Heart left ventricle (tissue), 16 donors: Measurements from ENCODE around the gene ABR. TPM values are rescaled to one million over a fixed set of nuclear protein-coding genes. Genes with fewer than 3 reads are reported as not detected.

Source experiments
- ATAC-seq, 4 donors: fragments of 200-7000 bp; cut with Tn5 transposase; one replicate each; pipeline ENCODE4 v1.9.1; 2020 to 2022; ENCODE audit warnings: moderate library complexity in 4 of 4, mild to moderate bottlenecking in 3 of 4, moderate number of reproducible peaks in 1 of 4
- DNase-seq, 5 donors: peaks; one replicate each; pipeline ENCODE4 v3.0.0-alpha.2; 2020
- H3K27ac ChIP-seq, 12 donors: fragments of 200-600 bp; sonication (generic) in 4 of 12; one replicate each; pipeline versions ENCODE4 v1.5.0 to v1.8.0; 2016 to 2022; ENCODE audit warnings: mild to moderate bottlenecking in 2 of 12
- H3K27me3 ChIP-seq, 9 donors: fragments of 200-600 bp; sonication (generic) in 2 of 9; one replicate each; pipeline versions ENCODE4 v1.5.1 to v1.8.0; 2016 to 2022; ENCODE audit warnings: mild to moderate bottlenecking in 3 of 9
- H3K36me3 ChIP-seq, 9 donors: fragments of 200-600 bp; sonication (generic) in 2 of 9; one replicate each; pipeline versions ENCODE4 v1.5.0 to v1.8.0; 2018 to 2022; ENCODE audit warnings: mild to moderate bottlenecking in 2 of 9
- H3K4me1 ChIP-seq, 12 donors: fragments of 200-600 bp; sonication (generic) in 4 of 12; one replicate each; pipeline versions ENCODE4 v1.5.0 to v1.8.0; 2016 to 2022; ENCODE audit warnings: mild to moderate bottlenecking in 3 of 12
- H3K4me3 ChIP-seq, 12 donors: fragments of 200-600 bp; sonication (generic) in 4 of 12; one replicate each; pipeline versions ENCODE4 v1.5.0 to v1.8.0; 2017 to 2022; ENCODE audit warnings: mild to moderate bottlenecking in 9 of 12, moderate library complexity in 4 of 12
- H3K9me3 ChIP-seq, 12 donors: fragments of 200-600 bp; sonication (generic) in 4 of 12; one replicate each; pipeline versions ENCODE4 v1.5.0 to v1.8.0; 2016 to 2022; ENCODE audit warnings: mild to moderate bottlenecking in 1 of 12
- CTCF ChIP-seq, 12 donors: fragments of 200-600 bp; sonication (generic) in 4 of 12; IDR thresholded peaks; one replicate each; pipeline versions ENCODE4 v1.5.0 to v1.8.0; 2018 to 2022; ENCODE audit warnings: antibody characterized with exemption in 12 of 12, mild to moderate bottlenecking in 5 of 12
- POLR2A ChIP-seq, 2 donors: fragments of 450-650 bp; IDR thresholded peaks; one replicate each; pipeline ENCODE4 v1.6.1; 2017; ENCODE audit warnings: antibody characterized with exemption in 2 of 2, mild to moderate bottlenecking in 2 of 2, moderate library complexity in 2 of 2
- WGBS, 4 donors: extraction: QIAGEN DNeasy Blood & Tissue Kit in 2 of 4; methylation state at CpG; one replicate each; pipeline versions ENCODE4 v1.1.5 to v1.1.7; 2013 to 2018; 5-methylcytosine and 5-hydroxymethylcytosine counted together
- intact Hi-C, 10 donors: fragments of 100-400 bp; cut with DNase I; formaldehyde crosslinking; loops; one replicate each; pipeline versions ENCODE4 v1.11.1 to v1.14.2; 2022
- polyA plus RNA-seq, 2 donors: library from polyadenylated mRNA; stranded (reverse); fragments of 200-250 nt; gene quantifications; one replicate each; pipeline ENCODE4 v1.2.3, GENCODE V29; 2013
- total RNA-seq, 9 donors: library from RNA; depleted of rRNA in 2 of 9; stranded (reverse); fragments of >200 nt in 2 of 9; fragmentation: NEBNext Ultra II Directional in 3 of 9; extraction: Animal tissue kit (Norgen Biotek cat#: 25700) in 3 of 9; gene quantifications; one replicate each; pipeline versions ENCODE4 v1.1.0 to v1.2.4, GENCODE V29; 2016 to 2023
- donor health status: ischemic (EF 13 %, LVEDD 7.1; RV severe dilation, severe dysfunction).
- donor health status: healthy with polysubstance abuse.
- donor health status: DM: no; HTN: yes; CAD: no.
- donor health status: DM: no; HTN: no; CAD: no.
- donor health status: ischemic (EF 25% LVEDD 6.9; RV normal size, moderate dysfunction).
- donor health status: ischemic (EF 25% LVEDD 5.7; RV mildly dilated, moderate dysfunction).
- donor health status: healthy.
- donor health status: DM: yes; HTN: yes; CAD: no.
- donor health status: ischemic (EF 35%, LVEDD 5.7; RV mildly dilated, moderate dysfunction).
- donor health status: nonischemic (EF 11% LVEDD 7.7; RV severe dilation, severe dysfunction).
- donor health status: DM: yes; HTN: yes; CAD: no.
- donor health status: PGD.
- donor health status: ischemic (EF 29% LVEDD 5.4; RV normal size, mild dysfunction).
- donor health status: nonischemic (EF 23%, LVEDD 6.1; RV moderate dilation, normal function).

ABR gene
- total and polyA plus RNA-seq, 11 donors, result 64.5 to 171 (median 149) TPM

DNA sequence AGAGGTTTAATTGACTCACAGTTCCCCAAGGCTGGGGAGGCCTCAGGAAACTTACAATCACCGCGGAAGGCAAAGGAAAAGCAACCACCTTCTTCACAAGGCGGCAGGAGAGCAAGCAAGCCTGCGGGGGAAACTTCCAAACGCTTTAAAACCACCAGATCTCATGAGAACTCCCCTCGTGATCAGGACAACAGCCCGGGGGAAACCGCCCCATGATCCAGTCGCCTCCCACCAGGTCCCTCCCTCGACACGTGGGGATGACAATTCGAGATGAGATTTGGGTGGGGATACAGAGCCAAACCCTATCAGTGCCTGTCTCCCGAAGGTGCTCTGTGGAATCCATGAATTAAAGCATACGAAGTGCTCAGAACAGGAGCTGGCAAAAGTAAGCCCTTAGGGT is 43.9 kb upstream of the ABR start:
- Histone ChIP-seq H3K9me3 (no peaks in the 10 kb centered on the region), H3K4me3 (no peak overlapping the region), H3K4me1 (peaks cover 0 to 18% (median 6%) of the 10 kb centered on the region in 12 donors), H3K27me3 (peaks cover 0 to 18% (median 6%) of the 10 kb centered on the region in 9 donors), H3K36me3 (no peaks in the 10 kb centered on the region), H3K27ac (no peak overlapping the region)
- TF ChIP-seq POLR2A (IDR thresholded peaks at IDR 0.05) (no peak), CTCF (IDR thresholded peaks at IDR 0.05) (no peak)
- DNase-seq (no peak), ATAC-seq (no peak)
- 76 to 79% (median 78%) methylated on average over 14 of the region's 14 CpGs for WGBS, 4 donors
- intact Hi-C loops, result no loop called here

- TF ChIP-seq POLR2A (IDR thresholded peaks at IDR 0.05) (no peak), CTCF (IDR thresholded peaks at IDR 0.05) (no peak)
- ATAC-seq (no peak), DNase-seq (no peak)
- peaks cover 0 to 5% (median 0%) of the 10 kb centered on the region in 12 donors for H3K4me1 ChIP-seq
- H3K9me3 ChIP-seq, result no peaks in the 10 kb centered on the region
- WGBS, 4 donors, result 91 to 96% (median 95%) methylated on average over 8 of the region's 8 CpGs
- intact Hi-C loops, result no loop called here
- H3K36me3 ChIP-seq, result no peaks in the 10 kb centered on the region
- no peak overlapping the region for H3K27ac ChIP-seq
- H3K27me3 ChIP-seq, result peaks cover 0 to 6% (median 0%) of the 10 kb centered on the region in 9 donors
- no peak overlapping the region for H3K4me3 ChIP-seq
Observed at GRCh38 chr17:1222321-1222720, 42.5 kb upstream of the ABR start.

- Histone ChIP-seq H3K4me3 (no peak overlapping the region), H3K27ac (no peak overlapping the region), H3K4me1 (no peaks in the 10 kb centered on the region), H3K9me3 (no peaks in the 10 kb centered on the region), H3K27me3 (no peaks in the 10 kb centered on the region), H3K36me3 (no peaks in the 10 kb centered on the region)
- DNase-seq (no peak), ATAC-seq (no peak)
- intact Hi-C loops, result no loop called here
- 77 to 91% (median 85%) methylated on average over 7 of the region's 7 CpGs for WGBS, 4 donors
- TF ChIP-seq POLR2A (IDR thresholded peaks at IDR 0.05) (no peak), CTCF (IDR thresholded peaks at IDR 0.05) (no peak)
Observed at GRCh38 chr17:1221209-1221608, 41.4 kb upstream of the ABR start.

DNA sequence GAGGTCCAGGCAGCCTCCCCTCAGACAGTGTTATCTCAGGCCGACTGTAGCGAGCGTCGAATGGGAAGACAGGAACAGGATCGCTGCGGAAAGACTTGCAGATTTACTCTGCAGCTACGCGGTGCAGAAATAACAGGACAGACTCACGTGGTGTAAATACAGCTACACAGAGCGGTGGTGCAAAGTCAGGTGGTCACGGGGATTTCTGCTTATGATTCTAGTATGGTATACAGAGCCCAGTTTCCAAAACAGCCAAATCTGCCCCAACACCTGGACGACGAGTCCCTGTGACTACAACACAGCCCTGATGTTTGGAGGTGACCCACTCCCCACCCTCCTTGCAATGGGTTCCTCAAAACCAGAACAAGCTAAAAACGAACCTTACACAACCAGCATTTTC is 40.6 kb upstream of the ABR start:
- no peaks in the 10 kb centered on the region for H3K4me1 ChIP-seq
- intact Hi-C loops, result no loop called here
- DNase-seq (peak in 1 of 5 donors; percentile 3), ATAC-seq (no peak)
- no peak overlapping the region for H3K4me3 ChIP-seq
- no peaks in the 10 kb centered on the region for H3K9me3 ChIP-seq
- H3K36me3 ChIP-seq, result no peaks in the 10 kb centered on the region
- H3K27me3 ChIP-seq, result no peaks in the 10 kb centered on the region
- WGBS, 4 donors, result 68 to 72% (median 71%) methylated on average over 14 of the region's 14 CpGs
- H3K27ac ChIP-seq, result no peak overlapping the region
- no peak for TF ChIP-seq POLR2A (IDR thresholded peaks at IDR 0.05)

GRCh38 chr17:1217089-1217385 is 37.3 kb upstream of the ABR start:
- intact Hi-C loops, result no loop called here
- H3K4me3 ChIP-seq, result no peak overlapping the region
- ATAC-seq (no peak), DNase-seq (no peak)
- H3K4me1 ChIP-seq, result peaks cover 0 to 10% (median 0%) of the 10 kb centered on the region in 12 donors
- 81 to 88% (median 82%) methylated on average over 12 of the region's 12 CpGs for WGBS, 4 donors
- no peak for TF ChIP-seq CTCF (IDR thresholded peaks at IDR 0.05)
- no peak for TF ChIP-seq POLR2A (IDR thresholded peaks at IDR 0.05)
- H3K27me3 ChIP-seq, result no peaks in the 10 kb centered on the region
- no peaks in the 10 kb centered on the region for H3K9me3 ChIP-seq
- no peaks in the 10 kb centered on the region for H3K36me3 ChIP-seq
- no peak overlapping the region for H3K27ac ChIP-seq
